K562 (cell line): ENCODE measurements around the gene EZH2. TPM values are rescaled to one million over a fixed set of nuclear protein-coding genes. Genes with fewer than 3 reads are reported as not detected.

Source experiments
- ATAC-seq: fragments of 200-7000 bp; cut with Tn5 transposase; 3 replicates; pipeline ENCODE4 v1.9.1; 2020; ENCODE audit warnings: moderate library complexity
- BruUV-seq: library from RNA; stranded (reverse); fragments of 400-500 nt; replicated peaks from 2 replicates; lab custom pipeline; 2021; lab: Mats Ljungman, UMichigan
- CTCF ChIA-PET: fragments of 300-600 bp; formaldehyde crosslinking; extraction: SDS; loops from one replicate; lab custom pipeline; 2021; ENCODE audit warnings: low intra/inter-chr PET ratio; lab: Yijun Ruan, JAX
- POLR2A ChIA-PET: fragments of 300-600, 350-650 bp; sonication (Branson Sonifier 250); formaldehyde crosslinking; extraction: SDS; loops from one replicate; lab custom pipeline; 2021; ENCODE audit warnings: antibody characterized with exemption, inconsistent platforms; lab: Yijun Ruan, JAX
- DNase-seq, 4 experiments: peaks; one replicate each; pipeline versions ENCODE4 v3.0.0 to v3.0.0-alpha.2; 2011 to 2018; ENCODE audit warnings: low spot score in 3 of 4, mixed read lengths in 3 of 4; ENCODE audit errors: extremely low read depth in 1 of 4
- FAIRE-seq: peaks from 2 replicates; lab custom pipeline; 2011; peaks lifted over from hg19 to GRCh38; lab: Jason Lieb, UNC
- H2AFZ ChIP-seq: 2 replicates; pipeline ENCODE4 v1.6.0; 2011; ENCODE audit warnings: low read depth, low read length, control low read depth, inconsistent platforms
- H3K27ac ChIP-seq: fragments of 200-600 bp; 3 replicates; pipeline ENCODE4 v1.8.0; 2011; ENCODE audit warnings: low read depth, mild to moderate bottlenecking, control low read depth, inconsistent platforms, low read length, moderate library complexity, mixed read lengths; ENCODE audit errors: extremely low read depth
- H3K27me3 ChIP-seq, 2 experiments: fragments of 300-600 bp in 1 of 2; 2 replicates in 1 of 2; 3 replicates in 1 of 2; pipeline versions ENCODE4 v1.6.0 to v1.8.0; 2011; ENCODE audit warnings: inconsistent platforms in 2 of 2, low read length in 2 of 2, mild to moderate bottlenecking in 1 of 2, mixed read lengths in 1 of 2, moderate library complexity in 1 of 2; ENCODE audit not compliant: control insufficient read depth in 2 of 2, insufficient read depth in 2 of 2
- H3K36me3 ChIP-seq: fragments of 300-600 bp; 3 replicates; pipeline ENCODE4 v1.8.0; 2011; ENCODE audit warnings: mild to moderate bottlenecking, low read length, inconsistent platforms; ENCODE audit not compliant: control insufficient read depth, insufficient read depth
- H3K4me1 ChIP-seq, 2 experiments: fragments of 200-600 bp in 1 of 2; replicated peaks in 1 of 2; 2 replicates in 1 of 2; 3 replicates in 1 of 2; pipeline versions ENCODE4 v1.5.1 to v1.8.0; 2011; ENCODE audit warnings: inconsistent platforms in 2 of 2, low read length in 2 of 2, mild to moderate bottlenecking in 1 of 2, mixed read lengths in 1 of 2, moderate library complexity in 1 of 2; ENCODE audit not compliant: control insufficient read depth in 2 of 2, insufficient read depth in 2 of 2
- H3K4me2 ChIP-seq: 2 replicates; pipeline ENCODE4 v1.6.1; 2011; ENCODE audit warnings: low read length, control low read depth, inconsistent platforms, mixed read lengths; ENCODE audit not compliant: insufficient read depth
- H3K4me3 ChIP-seq: fragments of 200-600 bp; sonication (generic), shearing (Covaris generic); 2 replicates; pipeline ENCODE4 v1.5.1; 2016; ENCODE audit warnings: control low read depth, inconsistent platforms
- H3K79me2 ChIP-seq: fragments of 200-600 bp; 3 replicates; pipeline ENCODE4 v1.8.0; 2011; ENCODE audit warnings: low read length, inconsistent platforms; ENCODE audit not compliant: control insufficient read depth, insufficient read depth
- H3K9ac ChIP-seq, 2 experiments: 2 replicates each; pipeline versions ENCODE4 v1.6.0 to v1.6.1; 2011; ENCODE audit warnings: low read depth in 2 of 2, low read length in 2 of 2, control low read depth in 1 of 2, inconsistent platforms in 1 of 2, mild to moderate bottlenecking in 1 of 2, mixed read lengths in 1 of 2; ENCODE audit not compliant: insufficient read depth in 1 of 2
- H3K9me1 ChIP-seq: one replicate; pipeline ENCODE4 v1.6.0; 2011; ENCODE audit warnings: inconsistent platforms, mild to moderate bottlenecking, low read length, moderate library complexity; ENCODE audit not compliant: control insufficient read depth, insufficient read depth
- H3K9me3 ChIP-seq: replicated peaks from 2 replicates; pipeline ENCODE4 v1.5.1; 2011; ENCODE audit warnings: low read depth, low read length, inconsistent platforms; ENCODE audit not compliant: control insufficient read depth, insufficient read depth
- H4K20me1 ChIP-seq: replicated peaks from 2 replicates; pipeline ENCODE4 v1.6.1; 2011; ENCODE audit warnings: low read length, inconsistent platforms, mixed read lengths; ENCODE audit not compliant: control insufficient read depth, insufficient read depth
- C11orf30 ChIP-seq: fragments of 450-650 bp; IDR thresholded peaks from 2 replicates; pipeline ENCODE4 v1.6.1; 2016; ENCODE audit warnings: low read depth, mild to moderate bottlenecking
- GATAD2B ChIP-seq: fragments of 450-650 bp; IDR thresholded peaks from 2 replicates; pipeline ENCODE4 v1.6.1; 2017; ENCODE audit warnings: mild to moderate bottlenecking, borderline replicate concordance
- HMG20A ChIP-seq: fragments of 450-650 bp; formaldehyde crosslinking; conservative IDR thresholded peaks from 2 replicates; pipeline ENCODE4 v1.4.0; 2020; ENCODE audit warnings: mild to moderate bottlenecking, mixed read lengths
- HNRNPH1 ChIP-seq: fragments of 200-400 bp; formaldehyde crosslinking; optimal IDR thresholded peaks from 2 replicates; pipeline ENCODE3; 2017; ENCODE audit warnings: low read depth, mild to moderate bottlenecking, low read length, moderate library complexity
- HNRNPLL ChIP-seq: fragments of 200-400 bp; formaldehyde crosslinking; IDR thresholded peaks from 2 replicates; pipeline ENCODE4 v1.6.1; 2017; ENCODE audit warnings: low read length, low read depth, mild to moderate bottlenecking; ENCODE audit not compliant: poor library complexity, severe bottlenecking
- MAFF ChIP-seq: IDR thresholded peaks from 2 replicates; pipeline ENCODE4 v1.6.1; 2012; ENCODE audit warnings: low read length, improper control_type of control experiment
- MAFG ChIP-seq: fragments of 450-650 bp; conservative IDR thresholded peaks from 2 replicates; pipeline ENCODE4 v1.6.1; 2016; ENCODE audit warnings: missing genetic modification characterization, missing compliant biosample characterization
- MAFK ChIP-seq: IDR thresholded peaks from 2 replicates; pipeline ENCODE4 v1.6.1; 2011; ENCODE audit warnings: low read length, improper control_type of control experiment
- NUFIP1 ChIP-seq: fragments of 450-650 bp; IDR thresholded peaks from 2 replicates; pipeline ENCODE4 v1.6.1; 2018; ENCODE audit not compliant: partially characterized antibody
- PRPF4 ChIP-seq: fragments of 200-400 bp; formaldehyde crosslinking; IDR thresholded peaks from one replicate; pipeline ENCODE4 v1.6.1; 2017; ENCODE audit warnings: low read length, low read depth, mild to moderate bottlenecking; ENCODE audit not compliant: insufficient read depth, poor library complexity, severe bottlenecking
- PTBP1 ChIP-seq: fragments of 200-400 bp; formaldehyde crosslinking; IDR thresholded peaks from 2 replicates; pipeline ENCODE4 v1.6.1; 2017; ENCODE audit warnings: low read depth, low read length
- SAFB2 ChIP-seq: fragments of 200-400 bp; formaldehyde crosslinking; IDR thresholded peaks from 2 replicates; pipeline ENCODE4 v1.6.1; 2018; ENCODE audit warnings: borderline replicate concordance, low read length, low read depth, moderate library complexity; ENCODE audit not compliant: severe bottlenecking
- SMC3 ChIP-seq: conservative IDR thresholded peaks from 2 replicates; pipeline ENCODE4 v1.6.1; 2011; ENCODE audit warnings: low read depth, low read length, improper control_type of control experiment; ENCODE audit not compliant: insufficient read depth
- TAF9B ChIP-seq: fragments of 450-650 bp; IDR thresholded peaks from 2 replicates; pipeline ENCODE4 v1.6.1; 2018; ENCODE audit warnings: mild to moderate bottlenecking; ENCODE audit not compliant: partially characterized antibody
- TCF3 ChIP-seq: sonication (generic); formaldehyde crosslinking; IDR thresholded peaks from 2 replicates; pipeline ENCODE4 v1.4.0; 2020; ENCODE audit warnings: mild to moderate bottlenecking, missing genetic modification reagents
- ZBTB12 ChIP-seq: fragments of 250-450 bp; sonication (Bioruptor Pico); IDR thresholded peaks from 2 replicates; pipeline ENCODE4 v1.4.0; 2020
- ZC3H8 ChIP-seq: fragments of 450-650 bp; IDR thresholded peaks from 2 replicates; pipeline ENCODE4 v1.6.1; 2017
- ZNF316 ChIP-seq: fragments of 450-650 bp; IDR thresholded peaks from 2 replicates; pipeline ENCODE4 v1.6.1; 2016
- ZNF449 ChIP-seq: fragments of 250-450 bp; sonication (Bioruptor Pico); IDR thresholded peaks from 2 replicates; pipeline ENCODE4 v1.8.0; 2022; ENCODE audit warnings: moderate library complexity, mild to moderate bottlenecking, inconsistent platforms
- WGBS: fragments of 100-300 bp; shearing (Covaris generic); methylation state at CpG from one replicate; pipeline ENCODE4 v1.1.6; 2016; ENCODE audit warnings: low coverage, mixed read lengths; ENCODE audit not compliant: insufficient coverage; ENCODE audit errors: missing lambda C conversion rate; 5-methylcytosine and 5-hydroxymethylcytosine counted together
- in situ Hi-C: fragments of 300-500 bp; cut with MboI; formaldehyde crosslinking; loops from 4 replicates; pipeline ENCODE4 v1.15.0; 2018; ENCODE audit warnings: inconsistent platforms, mixed read lengths
- intact Hi-C: fragments of 100-400 bp; cut with micrococcal nuclease; formaldehyde crosslinking; loops from 2 replicates; pipeline ENCODE4 v1.14.2; 2022
- polyA plus RNA-seq, 8 experiments: library from polyadenylated mRNA; depleted of rRNA in 4 of 8; stranded (reverse) in 5 of 8; unstranded in 3 of 8; fragments of >200 nt; fragmentation: Nextera tagmentation in 2 of 8; fragmentation: Illumina TruSeq in 1 of 8; extraction: Ambion mirVana in 2 of 8; extraction: Trizol in 1 of 8; gene quantifications; 2 replicates each; pipeline versions ENCODE4 v1.2.1 to v1.2.3, GENCODE V29; 2011 to 2014; ENCODE audit warnings: inconsistent platforms in 1 of 8, missing spikeins in 1 of 8
- total RNA-seq, 7 experiments: library from RNA; depleted of rRNA in 6 of 7; stranded (reverse); fragments of >200 nt in 6 of 7; fragmentation: Illumina TruSeq in 2 of 7; extraction: Trizol in 2 of 7; gene quantifications; 2 replicates each; pipeline versions ENCODE4 v1.2.1 to v1.2.3, GENCODE V29; 2011 to 2021; ENCODE audit warnings: low replicate concordance in 1 of 7

Gene EZH2
- total and polyA plus RNA-seq, 9 of the 15 experiments (the other 6 are each of a cell fraction or from before 2014, with no cell fraction given), result 48.7 to 175 (median 98.6) TPM

- in situ Hi-C loops (no loop called here), intact Hi-C loops (loop anchor here (5.0 kb wide), 1 partner anchor 88 kb away; no protein-coding TSS in a partner anchor)
- WGBS, result 67% methylated on average over 8 of the region's 8 CpGs
- no TSS peak for BruUV-seq
- no peaks in the 10 kb centered on the region for H3K79me2 ChIP-seq
- no peak overlapping the region for H3K27ac ChIP-seq
- no peak overlapping the region for H2AFZ ChIP-seq
- H3K9ac ChIP-seq, result no peak overlapping the region
- ATAC-seq (peak; percentile 33), FAIRE-seq (peak; percentile 40), DNase-seq (no peak)
- no peak overlapping the region for H3K4me3 ChIP-seq
- CTCF ChIA-PET, result interaction anchor here (0.6 kb wide), 1 partner anchor 26 kb away, joined by 3 read pairs; no protein-coding TSS in a partner anchor
- H3K9me1 ChIP-seq, result no peaks in the 10 kb centered on the region
- H3K4me1 ChIP-seq, result peaks cover 0 to 2% of the 10 kb centered on the region in 2 experiments; a peak in 2 of 5 replicates
- POLR2A ChIA-PET, result no interaction called here
- H3K36me3 ChIP-seq, result peaks cover 94% of the 10 kb centered on the region
- H3K9me3 ChIP-seq, result peaks cover 4% of the 10 kb centered on the region; the same call in 1 of the 2 replicates
- H3K4me2 ChIP-seq, result no peak overlapping the region
- H3K27me3 ChIP-seq, result no peaks in the 10 kb centered on the region
- H4K20me1 ChIP-seq, result no peaks in the 10 kb centered on the region
- TF ChIP-seq TCF3 (CRISPR knock-in tag) (peak; percentile 45), HMG20A (no peak), GATAD2B (no peak), PRPF4 (no peak), NUFIP1 (no peak), ZNF316 (peak; percentile 89), ZC3H8 (no peak), C11orf30 (peak; percentile 81), PTBP1 (no peak), TAF9B (no peak), ZNF449 (CRISPR knock-in tag) (no peak), SAFB2 (no peak), MAFF (peak; percentile 81), HNRNPLL (no peak), SMC3 (no peak), MAFG (peak; percentile 71), MAFK (peak; percentile 61; the same call in 1 of the 2 replicates), ZBTB12 (no peak), HNRNPH1 (no peak)
Observed at GRCh38 chr7:148790131-148790726, 93.9 kb downstream of the EZH2 start.
